Stimulated activated CD4-positive, alpha-beta T cell treated with anti-CD3 and anti-CD28 coated beads, Interleukin-4, amount 100 ng/mL, for 1 hour (primary cell): Measurements from ENCODE around the gene GRIN2D.
A peak's percentile ranks its signal among the peaks of the same experiment; 100 is the strongest.
"Not testable (repeated sequence)": the region's sequence is repeated elsewhere in the genome, so short reads cannot be mapped to it uniquely, and the experiment has no call there.

Experiments
- DNase-seq: peaks from one replicate; pipeline ENCODE4 v3.0.0-alpha.2; 2020

Gene GRIN2D

DNA sequence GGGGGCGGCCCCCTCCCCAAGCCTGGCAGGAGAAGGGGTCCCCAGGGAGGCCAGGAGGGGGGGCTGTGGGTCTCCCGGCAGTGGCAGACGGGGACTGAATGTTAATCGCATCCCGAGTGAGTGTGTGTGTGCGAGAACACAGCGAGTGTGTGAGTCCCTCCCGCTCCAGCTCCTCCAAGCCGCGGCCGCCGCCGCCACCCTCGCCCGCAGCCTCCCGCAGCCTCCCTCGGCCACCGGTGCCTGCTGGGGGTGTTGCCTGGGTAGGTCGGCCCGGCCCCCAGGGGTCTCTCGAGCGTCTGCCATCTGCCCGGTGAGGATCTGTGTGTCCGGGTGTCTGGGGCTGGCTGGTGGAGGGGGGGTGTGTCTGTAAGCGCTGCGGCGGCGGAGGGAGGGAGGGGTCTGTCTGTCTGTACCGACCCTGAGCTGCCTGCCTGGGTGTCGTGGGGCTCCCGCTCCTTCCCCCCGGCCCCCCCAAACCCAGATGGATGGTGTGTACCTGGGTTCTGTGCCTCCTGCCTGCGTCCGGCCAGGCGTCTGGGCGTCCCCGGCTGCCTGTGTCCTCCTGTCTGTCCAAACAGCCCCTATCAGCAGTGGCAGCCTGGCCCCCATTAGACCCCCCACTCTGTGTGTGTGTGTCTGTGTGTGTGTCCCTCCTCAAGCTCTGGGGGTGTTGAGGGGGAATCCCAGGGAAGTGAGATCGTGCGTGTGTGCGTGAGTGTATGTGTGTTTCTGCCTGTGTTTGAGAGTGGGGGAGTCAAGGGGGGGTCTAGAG lies at the start of gene GRIN2D:
Gene GRIN2D (plus strand): TSS at position 110 of the 772 bp plus-strand sequence. CDS start 4,725 bp downstream, outside the sequence.
- DNase-seq = no peak

GRCh38 chr19:48344892-48345291 lies 48.6 kb upstream of the GRIN2D start:
- no peak for DNase-seq

DNA sequence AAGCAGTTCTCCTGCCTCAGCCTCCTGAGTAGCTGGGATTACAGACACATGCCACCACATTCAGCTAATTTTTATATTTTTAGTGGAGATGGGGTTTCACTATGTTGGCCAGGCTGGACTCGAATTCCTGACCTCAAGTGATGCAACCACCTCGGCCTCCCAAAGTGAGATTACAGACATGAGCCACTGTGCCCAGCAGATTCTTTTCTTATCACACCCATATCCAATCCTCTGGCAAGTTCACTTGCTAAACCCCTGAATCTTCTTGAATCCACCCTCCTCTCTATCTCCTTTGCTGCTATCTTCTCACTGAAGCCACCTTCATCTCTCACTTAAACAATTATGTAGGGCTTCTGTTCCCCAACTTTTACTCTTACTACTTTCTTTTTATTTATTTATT lies 47.3 kb upstream of the GRIN2D start:
- DNase-seq = no peak

DNA sequence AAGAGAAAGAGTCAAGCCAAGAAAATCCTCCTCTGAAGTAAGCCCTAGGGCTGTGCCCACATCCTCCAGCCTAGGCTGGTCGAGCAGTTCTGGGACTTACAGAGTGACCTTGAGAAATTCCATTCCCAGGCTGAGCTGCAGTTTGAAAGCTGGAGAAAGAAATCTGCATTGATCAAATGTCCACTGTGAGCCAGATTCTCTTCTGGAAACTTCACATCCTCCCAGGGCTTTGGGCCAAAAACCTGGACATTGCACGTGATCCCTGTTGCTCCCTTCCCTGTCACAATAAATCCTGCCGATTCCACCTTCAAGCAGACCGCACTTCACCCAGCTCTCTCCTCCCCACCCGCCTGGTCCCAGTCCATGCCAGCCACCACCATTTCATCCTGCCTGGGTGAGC lies 45.4 kb upstream of the GRIN2D start:
- no peak for DNase-seq

- DNase-seq = no peak
These were observed 44.7 kb upstream of the GRIN2D start for GRCh38 chr19:48348737-48349136.

DNA sequence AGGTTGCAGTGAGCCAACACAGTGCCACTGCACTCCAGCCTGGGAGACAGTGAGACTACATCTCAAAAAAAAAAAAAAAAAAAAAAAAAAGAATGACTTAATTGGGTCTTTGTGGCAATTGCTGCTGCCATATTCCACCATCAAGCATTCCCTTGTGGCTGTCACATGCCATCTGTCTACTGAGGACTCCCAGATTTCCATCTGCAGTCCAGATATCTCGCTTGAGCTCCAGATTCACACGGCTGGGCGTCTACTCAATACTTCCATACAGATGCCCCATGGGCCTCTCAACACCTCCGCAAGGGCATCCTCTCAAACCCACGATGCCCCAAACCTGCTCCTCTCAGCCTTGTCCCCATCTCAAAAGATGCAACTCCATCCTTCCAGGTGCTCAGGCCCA lies 42.6 kb upstream of the GRIN2D start:
- DNase-seq = no peak

- peak; percentile 83 for DNase-seq
These were observed 42.1 kb upstream of the GRIN2D start for GRCh38 chr19:48351341-48351752.

DNA sequence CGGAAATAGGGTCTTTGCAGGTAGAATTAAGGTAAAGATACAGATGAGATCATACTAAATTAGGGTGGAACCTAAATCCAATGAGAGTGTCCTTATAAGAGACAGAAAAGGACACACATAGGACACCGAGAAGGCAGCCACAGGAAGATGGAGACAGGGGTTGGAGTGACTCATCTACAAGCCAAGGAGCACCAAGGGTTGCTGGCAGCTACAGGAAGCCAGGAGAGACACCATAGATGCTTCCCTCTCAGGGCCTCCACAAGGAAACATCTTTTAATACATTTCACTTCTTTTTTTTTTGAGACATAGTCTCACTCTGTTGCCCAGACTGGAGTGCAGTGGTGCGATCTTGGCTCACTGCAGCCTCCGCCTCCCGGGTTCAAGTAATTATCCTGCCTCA lies 39.8 kb upstream of the GRIN2D start:
- no peak for DNase-seq

DNA sequence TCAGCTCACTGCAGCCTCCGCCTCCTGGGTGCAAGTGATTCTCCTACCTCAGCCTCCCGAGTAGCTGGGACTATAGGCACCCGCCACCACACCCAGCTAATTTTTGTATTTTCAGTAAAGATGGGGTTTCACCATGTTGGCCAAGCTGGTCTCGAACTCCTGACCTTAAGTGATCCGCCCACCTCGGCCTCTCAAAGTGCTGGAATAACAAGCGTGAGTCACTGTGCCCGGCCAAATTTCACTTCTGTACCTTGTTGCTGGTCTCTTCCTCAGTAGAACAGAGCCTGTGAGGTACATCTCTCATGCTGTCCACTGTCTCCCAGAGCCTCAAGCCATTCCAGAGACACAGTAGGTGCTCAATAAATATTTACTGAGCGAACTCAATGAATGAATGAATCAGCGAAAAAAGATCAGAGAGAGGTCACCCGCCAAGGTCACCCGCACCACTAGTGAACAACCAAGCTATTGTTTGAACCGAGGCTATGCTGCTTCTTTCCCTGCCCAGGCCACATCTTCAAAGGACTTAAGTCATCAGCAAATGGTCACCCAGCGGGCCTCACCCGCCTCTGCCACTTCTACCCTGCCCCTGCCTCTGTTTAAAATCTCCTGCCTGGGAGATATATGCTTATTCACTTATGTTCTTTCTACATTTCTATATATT lies 39.0 kb upstream of the GRIN2D start:
- DNase-seq = no peak

DNA sequence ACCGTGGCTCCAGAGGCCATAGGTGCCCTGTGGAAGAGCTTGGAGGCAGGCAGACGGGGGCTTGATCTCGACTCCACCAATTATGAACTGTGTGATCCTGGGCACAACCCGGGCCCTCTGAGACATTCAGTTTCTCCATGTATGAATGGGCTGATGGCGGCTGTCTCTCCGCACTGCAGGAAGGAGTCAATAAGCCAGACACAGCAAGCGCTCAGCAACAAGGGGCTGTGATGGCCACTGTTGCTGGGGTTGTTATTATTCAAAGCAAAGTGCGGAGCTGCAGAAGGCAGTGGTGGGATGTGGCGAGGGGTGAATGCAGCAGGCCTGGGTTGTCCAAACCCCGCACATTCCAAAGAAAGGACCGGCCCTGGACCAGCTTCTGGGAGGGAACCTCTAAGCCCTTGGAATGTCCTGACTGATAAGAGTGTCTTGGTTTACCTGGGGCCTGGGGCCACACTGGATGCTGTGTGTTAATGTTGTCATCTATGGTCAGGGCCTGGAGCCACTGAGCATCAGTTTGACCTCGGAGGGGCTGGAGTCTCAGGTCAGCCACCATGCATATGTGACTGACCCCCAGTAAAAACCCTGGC lies 38.0 kb upstream of the GRIN2D start:
- DNase-seq = no peak

DNA sequence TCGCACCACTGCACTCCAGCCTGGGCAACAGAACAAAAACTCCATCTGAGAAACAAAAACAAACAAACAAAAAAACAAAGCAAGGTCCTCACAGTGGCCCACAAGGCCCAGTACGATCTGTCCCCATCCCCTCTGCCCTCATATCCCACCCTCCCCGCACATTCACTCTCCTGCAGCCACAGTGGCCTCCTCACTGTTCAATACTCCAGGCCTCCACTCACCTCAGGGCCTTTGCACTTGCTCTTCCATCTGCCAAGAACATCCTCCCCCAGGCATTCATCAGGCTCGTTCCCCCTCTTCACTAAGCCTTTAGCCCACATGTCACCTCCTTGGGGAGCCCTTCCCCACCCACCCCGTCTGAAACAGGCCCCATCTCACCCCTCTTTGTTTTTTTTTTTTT lies 34.3 kb upstream of the GRIN2D start:
- DNase-seq = no peak

- no peak for DNase-seq
These were observed 31.6 kb upstream of the GRIN2D start for GRCh38 chr19:48361912-48362311.

DNA sequence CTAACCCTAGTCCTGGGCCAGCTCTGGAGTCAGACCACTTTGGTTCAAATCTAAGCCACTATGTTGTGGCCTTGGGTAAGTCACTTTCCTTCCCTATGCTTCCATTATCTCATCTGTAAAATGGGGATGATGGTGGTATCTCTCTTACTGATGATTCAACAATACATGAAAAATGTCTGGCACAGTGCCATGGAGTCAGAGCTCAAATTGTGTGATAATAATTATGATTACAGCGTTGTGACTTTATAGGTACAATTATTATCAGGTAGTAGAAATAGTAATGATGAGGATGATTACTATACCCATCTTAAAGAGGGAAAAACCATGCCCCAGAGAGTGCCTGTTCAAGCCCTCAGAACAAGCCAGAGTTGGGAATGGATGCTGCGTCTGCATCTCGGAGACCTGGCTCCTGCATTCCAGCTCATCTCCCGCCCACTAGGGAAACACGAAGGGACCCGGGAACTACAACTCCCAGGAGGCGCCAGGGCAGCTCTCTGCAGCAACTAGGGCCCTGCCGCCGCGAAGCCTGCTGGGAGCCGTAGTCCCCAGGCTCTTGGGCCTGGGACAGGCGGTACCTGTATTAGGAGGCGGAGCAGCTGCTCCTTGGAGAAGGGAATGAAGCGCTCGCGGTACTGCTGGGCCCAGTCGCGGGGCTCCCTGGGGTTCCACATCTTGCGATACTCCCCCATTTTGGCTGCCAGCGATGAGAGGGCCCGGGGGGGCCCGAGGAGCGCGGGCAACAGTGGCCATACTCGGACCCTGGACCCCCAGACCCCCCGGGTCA lies 30.6 kb upstream of the GRIN2D start:
- peak; percentile 88 for DNase-seq

- DNase-seq = no peak
These were observed 30.0 kb upstream of the GRIN2D start for GRCh38 chr19:48363500-48363809.

DNA sequence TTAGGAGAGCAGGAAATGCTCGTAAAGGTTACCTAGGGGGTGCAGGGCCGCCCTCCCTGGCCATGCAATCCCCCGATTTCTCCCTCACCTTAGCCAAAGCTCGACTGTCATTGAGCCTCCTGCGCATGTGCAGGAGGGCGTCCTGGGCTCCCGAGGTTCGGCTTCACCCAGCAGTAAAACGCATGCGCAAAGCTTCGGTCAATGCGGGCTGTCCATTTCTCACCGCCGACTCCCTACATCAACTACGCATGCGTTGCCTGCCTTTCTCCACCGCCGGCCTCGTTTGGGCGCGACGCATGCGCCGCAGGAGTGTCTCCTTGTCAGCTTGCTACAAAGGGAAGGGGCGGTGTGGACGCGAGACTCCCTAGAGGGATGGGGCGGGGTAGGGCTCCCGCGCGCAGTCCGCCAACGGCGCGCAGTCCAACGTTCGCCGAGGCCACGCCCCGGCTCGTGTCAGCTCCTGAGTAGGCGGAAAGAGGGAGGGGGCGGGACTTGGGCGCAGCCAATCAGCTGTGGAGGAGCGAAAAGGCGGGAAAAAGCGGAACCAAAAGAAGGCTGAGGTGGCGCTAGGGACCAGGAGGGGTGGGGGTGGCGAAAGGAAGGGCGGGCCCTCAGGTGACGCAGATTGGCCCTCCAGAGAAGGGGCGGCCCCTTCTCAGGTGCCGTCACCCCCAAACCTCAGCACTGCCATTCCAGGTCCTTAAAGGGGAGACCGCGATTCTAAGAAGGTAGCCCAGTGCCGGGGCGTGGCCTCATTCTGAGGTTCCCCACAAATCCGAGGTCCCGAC lies 29.5 kb upstream of the GRIN2D start, which contains the start of the genes SYNGR4 and TMEM143:
Gene SYNGR4 (plus strand): TSS at position 558 of the 788 bp plus-strand sequence. CDS start 1,476 bp downstream, outside the sequence.
Gene TMEM143 (minus strand): TSS at position 131 of the 788 bp plus-strand sequence. CDS start 20 bp downstream, at position 111.
- DNase-seq = peak; percentile 95

DNA sequence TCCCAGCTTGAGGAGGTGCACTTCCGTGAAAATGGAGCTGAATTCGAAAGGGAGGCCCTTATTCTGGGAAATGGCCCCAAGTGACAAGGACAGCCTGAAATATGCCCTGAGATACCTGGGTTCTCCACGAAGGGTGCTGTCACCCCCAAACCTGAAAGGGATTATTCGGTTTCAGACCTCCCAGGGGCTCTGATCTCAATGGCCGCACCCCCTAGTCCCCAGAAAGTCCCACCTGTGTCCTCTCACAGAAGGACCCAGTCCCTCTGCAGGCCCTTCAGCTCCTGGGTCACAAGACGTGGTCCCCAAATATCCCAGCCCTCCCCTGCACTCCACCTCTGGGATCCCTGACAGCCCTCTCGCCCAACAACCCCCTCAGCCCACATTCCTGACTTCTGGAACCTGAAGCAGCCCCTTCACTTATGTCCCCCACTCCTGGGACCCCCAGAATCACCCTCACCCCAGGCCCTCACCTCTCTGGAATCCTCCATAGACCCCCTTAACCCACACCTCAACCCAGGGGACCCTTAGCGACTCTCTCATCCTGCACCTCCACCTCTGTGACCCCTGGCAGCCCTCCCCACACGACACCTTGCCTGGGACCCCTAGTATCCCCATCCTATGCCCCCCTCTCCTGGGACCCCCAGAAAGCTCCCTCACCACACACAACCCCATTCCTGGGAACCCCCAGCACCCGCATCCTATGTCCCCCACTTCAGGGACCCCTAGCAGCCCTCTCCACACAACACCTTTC lies 28.7 kb upstream of the GRIN2D start:
- DNase-seq = no peak

- no peak for DNase-seq
These were observed 27.9 kb upstream of the GRIN2D start for GRCh38 chr19:48365602-48366001.

GRCh38 chr19:48367855-48368254 lies 25.6 kb upstream of the GRIN2D start:
- no peak for DNase-seq

GRCh38 chr19:48368936-48369335 lies 24.5 kb upstream of the GRIN2D start:
- DNase-seq = no peak

- no peak for DNase-seq
These were observed 22.5 kb upstream of the GRIN2D start for GRCh38 chr19:48370955-48371354.

DNA sequence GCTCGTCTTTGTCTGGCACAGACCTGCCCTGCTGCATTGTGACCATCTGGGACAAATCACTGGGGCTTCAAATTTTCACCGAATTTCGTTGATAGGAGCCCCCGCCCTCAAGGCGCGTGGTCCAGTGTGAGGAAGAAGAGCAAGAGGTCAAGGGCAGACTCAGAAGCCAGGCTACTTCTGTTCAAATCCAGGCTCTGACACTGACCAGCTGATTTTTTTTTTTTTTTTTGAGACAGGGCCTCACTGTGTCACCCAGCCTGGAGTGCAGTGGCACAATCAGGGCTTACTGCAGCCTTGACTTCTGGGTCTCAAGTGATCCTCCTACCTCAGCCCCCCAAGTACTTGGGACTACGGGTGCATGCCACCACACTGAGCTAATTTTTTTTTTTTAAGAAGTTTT lies 22.1 kb upstream of the GRIN2D start:
- no peak for DNase-seq

DNA sequence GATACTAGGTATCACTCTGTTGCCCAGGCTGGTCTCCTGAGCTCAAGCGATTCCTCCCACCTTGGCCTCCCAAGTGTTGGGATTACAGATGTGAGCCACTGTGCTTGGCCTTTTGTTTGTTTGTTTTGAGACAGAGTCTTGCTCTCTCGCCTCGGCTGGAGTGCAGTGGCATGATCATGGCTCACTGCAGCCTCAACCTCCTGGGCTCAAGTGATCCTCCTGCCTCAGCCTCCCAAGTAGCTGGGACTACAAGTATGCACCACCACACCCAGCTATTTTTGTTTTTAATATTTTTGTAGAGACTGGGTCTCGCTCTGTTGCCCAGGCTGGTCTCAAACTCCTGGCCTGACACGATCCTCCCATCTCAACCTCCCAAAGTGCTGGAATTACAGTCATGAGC lies 21.7 kb upstream of the GRIN2D start:
- not testable (repeated sequence) for DNase-seq
